H9 (cell line): ENCODE measurements around the gene PTPRC. TPM values are rescaled to one million over a fixed set of nuclear protein-coding genes. Genes with fewer than 3 reads are reported as not detected.
A peak's percentile ranks its signal among the peaks of the same experiment; 100 is the strongest.

Experiments
- DNase-seq: peaks from one replicate; pipeline ENCODE4 v3.0.0-alpha.2; 2017
- H2AFZ ChIP-seq: one replicate; pipeline ENCODE4 v1.6.1; 2013; ENCODE audit warnings: mild to moderate bottlenecking, low read length, control low read depth, moderate library complexity
- H2AK5ac ChIP-seq: 2 replicates; pipeline ENCODE4 v1.6.1; 2013; ENCODE audit warnings: low read length, control low read depth, mixed read lengths; ENCODE audit not compliant: insufficient read length
- H2BK120ac ChIP-seq: one replicate; pipeline ENCODE4 v1.6.1; 2013; ENCODE audit warnings: low read depth, mild to moderate bottlenecking, low read length, control low read depth, inconsistent platforms; ENCODE audit not compliant: poor library complexity, severe bottlenecking
- H2BK12ac ChIP-seq: 2 replicates; pipeline ENCODE4 v1.6.1; 2013; ENCODE audit warnings: low read length, control low read depth, mixed read lengths, low read depth; ENCODE audit not compliant: insufficient read length
- H2BK15ac ChIP-seq: 2 replicates; pipeline ENCODE4 v1.6.1; 2013; ENCODE audit warnings: low read depth, low read length, control low read depth
- H2BK20ac ChIP-seq: one replicate; pipeline ENCODE4 v1.6.1; 2013; ENCODE audit warnings: low read depth, mild to moderate bottlenecking, low read length, control low read depth, inconsistent platforms; ENCODE audit not compliant: poor library complexity, severe bottlenecking
- H2BK5ac ChIP-seq: 2 replicates; pipeline ENCODE4 v1.6.1; 2013; ENCODE audit warnings: low read length, control low read depth, mixed read lengths; ENCODE audit not compliant: insufficient read length
- H3K14ac ChIP-seq: 2 replicates; pipeline ENCODE4 v1.6.1; 2013; ENCODE audit warnings: low read length, control low read depth; ENCODE audit not compliant: insufficient read depth
- H3K18ac ChIP-seq: 2 replicates; pipeline ENCODE4 v1.6.1; 2013; ENCODE audit warnings: low read depth, mild to moderate bottlenecking, mixed read lengths, low read length, control low read depth; ENCODE audit not compliant: insufficient read length
- H3K23ac ChIP-seq: 2 replicates; pipeline ENCODE4 v1.6.1; 2013; ENCODE audit warnings: low read length, control low read depth, mixed read lengths, low read depth; ENCODE audit not compliant: insufficient read length
- H3K23me2 ChIP-seq: 2 replicates; pipeline ENCODE4 v1.6.1; 2013; ENCODE audit warnings: low read depth, mild to moderate bottlenecking, mixed read lengths, low read length, control low read depth; ENCODE audit not compliant: insufficient read length, poor library complexity, severe bottlenecking
- H3K27ac ChIP-seq: 2 replicates; pipeline ENCODE4 v1.5.1; 2013; ENCODE audit warnings: low read length, control low read depth, mixed read lengths, low read depth; ENCODE audit not compliant: insufficient read length
- H3K27me3 ChIP-seq: 2 replicates; pipeline ENCODE4 v1.6.1; 2013; ENCODE audit warnings: low read length, control low read depth, inconsistent platforms; ENCODE audit not compliant: insufficient read depth
- H3K4ac ChIP-seq: 2 replicates; pipeline ENCODE4 v1.6.1; 2013; ENCODE audit warnings: low read depth, mild to moderate bottlenecking, control low read depth, inconsistent platforms, low read length, moderate library complexity
- H3K4me1 ChIP-seq: 2 replicates; pipeline ENCODE4 v1.6.1; 2013; ENCODE audit warnings: low read length, control low read depth, inconsistent platforms; ENCODE audit not compliant: insufficient read depth
- H3K4me2 ChIP-seq: 2 replicates; pipeline ENCODE4 v1.6.1; 2013; ENCODE audit warnings: low read length, control low read depth, mixed read lengths; ENCODE audit not compliant: insufficient read length, insufficient read depth
- H3K56ac ChIP-seq: 2 replicates; pipeline ENCODE4 v1.6.1; 2013; ENCODE audit warnings: low read depth, mild to moderate bottlenecking, mixed read lengths, low read length, control low read depth; ENCODE audit not compliant: insufficient read length
- H3K79me1 ChIP-seq: 2 replicates; pipeline ENCODE4 v1.6.1; 2013; ENCODE audit warnings: low read depth, mild to moderate bottlenecking, moderate library complexity, low read length, control low read depth, inconsistent platforms; ENCODE audit not compliant: insufficient read depth, poor library complexity, severe bottlenecking
- H3K79me2 ChIP-seq: 2 replicates; pipeline ENCODE4 v1.6.1; 2013; ENCODE audit warnings: low read length, control low read depth, inconsistent platforms; ENCODE audit not compliant: insufficient read depth
- H3K9ac ChIP-seq: 2 replicates; pipeline ENCODE4 v1.6.1; 2013; ENCODE audit warnings: low read length, control low read depth, mixed read lengths; ENCODE audit not compliant: insufficient read length; ENCODE audit errors: extremely low read depth
- H3K9me3 ChIP-seq: one replicate; pipeline ENCODE4 v1.6.1; 2013; ENCODE audit warnings: low read depth, low read length, inconsistent platforms; ENCODE audit not compliant: control insufficient read depth
- H3T11ph ChIP-seq: one replicate; pipeline ENCODE4 v1.6.1; 2013; ENCODE audit warnings: mild to moderate bottlenecking, low read length, control low read depth, inconsistent platforms
- H4K20me1 ChIP-seq: one replicate; pipeline ENCODE4 v1.6.1; 2013; ENCODE audit not compliant: control insufficient read depth, insufficient read length, insufficient read depth
- H4K5ac ChIP-seq: 2 replicates; pipeline ENCODE4 v1.6.1; 2013; ENCODE audit warnings: low read depth, mild to moderate bottlenecking, mixed read lengths, low read length, control low read depth; ENCODE audit not compliant: insufficient read length
- H4K8ac ChIP-seq: replicated peaks from 2 replicates; pipeline ENCODE4 v1.6.1; 2013; ENCODE audit warnings: low read length, control low read depth, mixed read lengths, low read depth; ENCODE audit not compliant: insufficient read length
- H4K91ac ChIP-seq: 2 replicates; pipeline ENCODE4 v1.6.1; 2013; ENCODE audit warnings: low read depth, mild to moderate bottlenecking, moderate library complexity, mixed read lengths, low read length, control low read depth; ENCODE audit not compliant: insufficient read length
- H3K27ac Mint-ChIP-seq, 3 experiments: 2 replicates in 2 of 3; 3 replicates in 1 of 3; pipeline ENCODE4 v1.8.0; 2020 to 2021; ENCODE audit warnings: mixed read lengths in 3 of 3, mild to moderate bottlenecking in 1 of 3, moderate library complexity in 1 of 3
- H3K27me3 Mint-ChIP-seq: 2 replicates; pipeline ENCODE4 v1.8.0; 2021; ENCODE audit warnings: low read depth, mild to moderate bottlenecking, moderate library complexity, mixed read lengths
- H3K36me3 Mint-ChIP-seq, 3 experiments: 2 replicates in 2 of 3; 3 replicates in 1 of 3; pipeline ENCODE4 v1.8.0; 2020 to 2021; ENCODE audit warnings: low read depth in 3 of 3, mixed read lengths in 3 of 3; ENCODE audit not compliant: insufficient read depth in 1 of 3
- H3K4me1 Mint-ChIP-seq, 2 experiments: 2 replicates each; pipeline ENCODE4 v1.8.0; 2020; ENCODE audit warnings: mixed read lengths in 2 of 2
- H3K4me3 Mint-ChIP-seq, 2 experiments: 2 replicates in 1 of 2; 3 replicates in 1 of 2; pipeline ENCODE4 v1.8.0; 2020 to 2021; ENCODE audit warnings: mild to moderate bottlenecking in 2 of 2, mixed read lengths in 2 of 2, moderate library complexity in 1 of 2
- H3K9me3 Mint-ChIP-seq, 2 experiments: 2 replicates in 1 of 2; 3 replicates in 1 of 2; pipeline ENCODE4 v1.8.0; 2020; ENCODE audit warnings: mild to moderate bottlenecking in 2 of 2, mixed read lengths in 2 of 2, moderate library complexity in 1 of 2
- WGBS: extraction: QIAGEN DNeasy Blood & Tissue Kit; methylation state at CpG from one replicate; pipeline ENCODE4 v1.1.7; 2013; ENCODE audit warnings: missing lambda C conversion rate, low lambda C conversion rate, mixed read lengths; ENCODE audit not compliant: insufficient read length; ENCODE audit errors: extremely low coverage; 5-methylcytosine and 5-hydroxymethylcytosine counted together
- total RNA-seq: library from RNA; stranded (reverse); gene quantifications from 2 replicates; pipeline ENCODE4 v1.2.1, GENCODE V29; 2021
- TF ChIP-seq, protein P1 (sequence below): fragments of 200-600 bp; sonication (generic); conservative IDR thresholded peaks from 3 replicates; pipeline ENCODE4 v1.8.0; 2021; ENCODE audit warnings: antibody characterized with exemption, mild to moderate bottlenecking

Gene PTPRC
- total RNA-seq, 1 experiment from 2014 or later, result not detected

DNA sequence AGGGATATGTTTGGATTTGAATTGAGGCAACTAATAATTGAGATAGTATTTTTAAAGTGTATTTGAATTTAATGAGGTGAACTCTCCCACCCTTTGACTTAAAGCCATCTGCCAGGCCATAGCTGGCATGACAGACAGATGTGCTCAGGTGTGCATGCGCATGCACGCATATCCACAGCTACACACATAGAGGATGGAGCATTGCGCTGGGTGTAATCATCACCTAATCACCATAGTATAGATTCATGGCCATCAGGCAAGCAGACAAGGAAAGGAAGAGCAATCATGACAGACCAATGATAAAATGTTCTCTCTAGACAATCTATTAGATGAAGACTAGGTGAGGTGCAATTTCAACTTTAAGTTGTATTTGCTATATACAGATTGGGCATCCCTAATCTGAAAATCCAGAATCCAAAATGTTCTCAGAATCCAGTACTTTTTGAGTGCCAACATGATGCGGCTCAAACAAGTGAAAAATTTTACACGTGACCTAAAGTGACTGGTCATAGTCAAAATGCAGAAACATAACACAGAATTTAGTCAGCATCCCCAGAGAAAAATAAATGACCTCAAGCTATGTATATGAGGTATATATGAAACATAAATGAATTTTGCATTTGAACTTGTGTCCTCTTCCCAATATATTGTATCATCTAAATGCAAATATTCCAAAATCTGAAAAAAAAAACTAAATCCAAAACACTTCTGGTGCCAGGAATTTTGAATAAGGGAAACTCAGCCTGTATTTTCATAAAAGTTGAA lies 70.1 kb downstream of the PTPRC start:
- H4K91ac ChIP-seq, result no peak overlapping the region
- no peaks in the 10 kb centered on the region for H3K79me2 ChIP-seq
- H3K36me3 Mint-ChIP-seq, result no peaks in the 10 kb centered on the region
- no peak overlapping the region for H2BK20ac ChIP-seq
- no peaks in the 10 kb centered on the region for H3K9me3 Mint-ChIP-seq
- H3K27ac Mint-ChIP-seq, result peak overlapping the region in 1 of 3 experiments; percentile 76; a peak in 1 of 7 replicates
- H4K5ac ChIP-seq, result no peak overlapping the region
- H2BK5ac ChIP-seq, result no peak overlapping the region
- H3K27me3 ChIP-seq, result no peaks in the 10 kb centered on the region
- no peaks in the 10 kb centered on the region for H3K4me1 Mint-ChIP-seq
- no peak overlapping the region for H3K56ac ChIP-seq
- no peak overlapping the region for H3K14ac ChIP-seq
- H4K20me1 ChIP-seq, result no peaks in the 10 kb centered on the region
- no peak for DNase-seq
- no peaks in the 10 kb centered on the region; the same call in 1 of the 2 replicates for H3K4me1 ChIP-seq
- TF ChIP-seq, protein P1, sequence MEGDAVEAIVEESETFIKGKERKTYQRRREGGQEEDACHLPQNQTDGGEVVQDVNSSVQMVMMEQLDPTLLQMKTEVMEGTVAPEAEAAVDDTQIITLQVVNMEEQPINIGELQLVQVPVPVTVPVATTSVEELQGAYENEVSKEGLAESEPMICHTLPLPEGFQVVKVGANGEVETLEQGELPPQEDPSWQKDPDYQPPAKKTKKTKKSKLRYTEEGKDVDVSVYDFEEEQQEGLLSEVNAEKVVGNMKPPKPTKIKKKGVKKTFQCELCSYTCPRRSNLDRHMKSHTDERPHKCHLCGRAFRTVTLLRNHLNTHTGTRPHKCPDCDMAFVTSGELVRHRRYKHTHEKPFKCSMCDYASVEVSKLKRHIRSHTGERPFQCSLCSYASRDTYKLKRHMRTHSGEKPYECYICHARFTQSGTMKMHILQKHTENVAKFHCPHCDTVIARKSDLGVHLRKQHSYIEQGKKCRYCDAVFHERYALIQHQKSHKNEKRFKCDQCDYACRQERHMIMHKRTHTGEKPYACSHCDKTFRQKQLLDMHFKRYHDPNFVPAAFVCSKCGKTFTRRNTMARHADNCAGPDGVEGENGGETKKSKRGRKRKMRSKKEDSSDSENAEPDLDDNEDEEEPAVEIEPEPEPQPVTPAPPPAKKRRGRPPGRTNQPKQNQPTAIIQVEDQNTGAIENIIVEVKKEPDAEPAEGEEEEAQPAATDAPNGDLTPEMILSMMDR, result no peak
- no peak overlapping the region for H3K4ac ChIP-seq
- no peak overlapping the region for H2BK15ac ChIP-seq
- no peaks in the 10 kb centered on the region for H3K23me2 ChIP-seq
- no peaks in the 10 kb centered on the region for H3K27me3 Mint-ChIP-seq
- H3K4me2 ChIP-seq, result no peak overlapping the region
- no peak overlapping the region for H2AFZ ChIP-seq
- no peak overlapping the region for H3K4me3 Mint-ChIP-seq
- H3K27ac ChIP-seq, result no peak overlapping the region
- H3K79me1 ChIP-seq, result no peaks in the 10 kb centered on the region
- no peak overlapping the region for H2AK5ac ChIP-seq
- no peak overlapping the region for H3T11ph ChIP-seq
- H3K9me3 ChIP-seq, result no peaks in the 10 kb centered on the region
- H2BK120ac ChIP-seq, result no peak overlapping the region
- no peak overlapping the region for H3K23ac ChIP-seq
- no peak overlapping the region for H3K18ac ChIP-seq
- no peak overlapping the region for H2BK12ac ChIP-seq
- H3K9ac ChIP-seq, result no peak overlapping the region
- no peak overlapping the region for H4K8ac ChIP-seq
- WGBS, result no CpG with 5 or more reads among the region's 5 CpGs
